GM18526 (cell line): Measurements from ENCODE around the gene ZHX3.

Experiments used
- POLR2A ChIP-seq: IDR thresholded peaks from 3 replicates; pipeline ENCODE4 v1.6.1; 2011; ENCODE audit not compliant: insufficient read length; ENCODE audit errors: extremely low read depth

Gene ZHX3

GRCh38 chr20:41358230-41358629, 40.7 kb upstream of the ZHX3 start:
- no peak for TF ChIP-seq POLR2A

GRCh38 chr20:41357424-41358163, 40.1 kb upstream of the ZHX3 start:
- TF ChIP-seq POLR2A: no peak

GRCh38 chr20:41356951-41357350, 39.4 kb upstream of the ZHX3 start:
- TF ChIP-seq POLR2A: no peak

- no peak for TF ChIP-seq POLR2A
Observed at GRCh38 chr20:41355598-41356203, 38.2 kb upstream of the ZHX3 start.

- no peak for TF ChIP-seq POLR2A
Observed at GRCh38 chr20:41355192-41355591, 37.7 kb upstream of the ZHX3 start.

- no peak for TF ChIP-seq POLR2A
Observed at GRCh38 chr20:41353530-41353929, 36.0 kb upstream of the ZHX3 start.

- TF ChIP-seq POLR2A: no peak
Observed at GRCh38 chr20:41352666-41353065, 35.1 kb upstream of the ZHX3 start.

GRCh38 chr20:41352106-41352505, 34.6 kb upstream of the ZHX3 start:
- no peak for TF ChIP-seq POLR2A

- TF ChIP-seq POLR2A: no peak
Observed at GRCh38 chr20:41350408-41350962, 33.0 kb upstream of the ZHX3 start.

- no peak for TF ChIP-seq POLR2A
Observed at GRCh38 chr20:41349943-41350342, 32.4 kb upstream of the ZHX3 start.

GRCh38 chr20:41349266-41349665, 31.7 kb upstream of the ZHX3 start:
- TF ChIP-seq POLR2A: no peak

GRCh38 chr20:41348430-41349172, 31.1 kb upstream of the ZHX3 start:
- no peak for TF ChIP-seq POLR2A

- no peak for TF ChIP-seq POLR2A
Observed at GRCh38 chr20:41347523-41348429, 30.2 kb upstream of the ZHX3 start.

GRCh38 chr20:41345729-41346067, 28.2 kb upstream of the ZHX3 start:
- no peak for TF ChIP-seq POLR2A
